Stimulated activated CD4-positive, alpha-beta T cell treated with anti-CD3 and anti-CD28 coated beads, Interleukin-2, amount 100 ng/mL, for 24 hours (primary cell): ENCODE measurements around the gene RPSA.
"Not testable (repeated sequence)": the region's sequence is repeated elsewhere in the genome, so short reads cannot be mapped to it uniquely, and the experiment has no call there.

ENCODE experiments used
- DNase-seq, 2 donors: peaks; one replicate each; pipeline ENCODE4 v3.0.0-alpha.2; 2020

The RPSA gene

GRCh38 chr3:39423436-39423970 is 17.0 kb downstream of the RPSA start:
- DNase-seq, result no peak

- no peak for DNase-seq
These were observed 19.8 kb downstream of the RPSA start for GRCh38 chr3:39426312-39426711.

GRCh38 chr3:39427506-39427905 is 21.0 kb downstream of the RPSA start:
- DNase-seq, result no peak

GRCh38 chr3:39428745-39429201 is 22.3 kb downstream of the RPSA start:
- no peak for DNase-seq

- DNase-seq, result no peak
These were observed 22.9 kb downstream of the RPSA start for GRCh38 chr3:39429466-39429865.

GRCh38 chr3:39432342-39432741 is 25.8 kb downstream of the RPSA start:
- DNase-seq, result no peak

GRCh38 chr3:39433642-39434041 is 27.1 kb downstream of the RPSA start:
- DNase-seq, result no peak

- no peak for DNase-seq
These were observed 28.1 kb downstream of the RPSA start for GRCh38 chr3:39434574-39434973.

- no peak for DNase-seq
These were observed 28.7 kb downstream of the RPSA start for GRCh38 chr3:39435006-39435748.

- DNase-seq, result no peak
These were observed 32.4 kb downstream of the RPSA start for GRCh38 chr3:39438880-39439279.

- no peak for DNase-seq
These were observed 33.8 kb downstream of the RPSA start for GRCh38 chr3:39440316-39440715.

GRCh38 chr3:39443530-39443929 is 37.0 kb downstream of the RPSA start:
- DNase-seq, result no peak

GRCh38 chr3:39445927-39446326 is 39.4 kb downstream of the RPSA start:
- no peak for DNase-seq

GRCh38 chr3:39446444-39446843 is 39.9 kb downstream of the RPSA start:
- DNase-seq, result no peak

- DNase-seq, result peak; percentile 47 to 66
These were observed 41.3 kb downstream of the RPSA start for GRCh38 chr3:39447637-39448483.

GRCh38 chr3:39448506-39449233 is 42.1 kb downstream of the RPSA start:
- DNase-seq, result no peak

GRCh38 chr3:39449796-39450195 is 43.3 kb downstream of the RPSA start:
- no peak for DNase-seq

- no peak for DNase-seq
These were observed 46.6 kb downstream of the RPSA start for GRCh38 chr3:39453134-39453533.

GRCh38 chr3:39453872-39454271 is 47.4 kb downstream of the RPSA start:
- not testable (repeated sequence) for DNase-seq

GRCh38 chr3:39454591-39455217 is 48.2 kb downstream of the RPSA start:
- DNase-seq, result no peak

- DNase-seq, result no peak
These were observed 49.6 kb downstream of the RPSA start for GRCh38 chr3:39456159-39456558.

GRCh38 chr3:39457361-39457760 is 50.8 kb downstream of the RPSA start:
- DNase-seq, result no peak

- DNase-seq, result not testable (repeated sequence)
These were observed 52.1 kb downstream of the RPSA start for GRCh38 chr3:39458579-39458978.
